H1 (cell line): ENCODE results near the gene TIGD1.

Source experiments
- ATF3 ChIP-seq: IDR thresholded peaks from 2 replicates; pipeline ENCODE4 v1.6.1; 2011; ENCODE audit warnings: low read depth, mild to moderate bottlenecking, low read length; ENCODE audit not compliant: insufficient read depth
- BRCA1 ChIP-seq: IDR thresholded peaks from 2 replicates; pipeline ENCODE4 v1.6.1; 2012; ENCODE audit warnings: low read depth, low read length, improper control_type of control experiment
- CREB1 ChIP-seq: IDR thresholded peaks from 2 replicates; pipeline ENCODE4 v1.6.1; 2012; ENCODE audit warnings: inconsistent platforms
- CTCF ChIP-seq, 3 experiments: IDR thresholded peaks; 1 replicate in 2 of 3; 2 replicates in 1 of 3; pipeline versions ENCODE4 v1.5.1 to v1.6.1; 2011; ENCODE audit warnings: low read length in 3 of 3, mild to moderate bottlenecking in 3 of 3, inconsistent platforms in 2 of 3, low read depth in 1 of 3, moderate library complexity in 1 of 3; ENCODE audit not compliant: insufficient read depth in 1 of 3; ENCODE audit errors: control extremely low read depth in 1 of 3
- GABPA ChIP-seq: IDR thresholded peaks from 2 replicates; pipeline ENCODE4 v1.6.1; 2011; ENCODE audit warnings: mild to moderate bottlenecking, low read length, moderate library complexity, borderline replicate concordance; ENCODE audit not compliant: insufficient read depth
- POLR2AphosphoS5 ChIP-seq: IDR thresholded peaks from 2 replicates; pipeline ENCODE4 v1.6.1; 2011; ENCODE audit warnings: low read depth, low read length
- TCF12 ChIP-seq: IDR thresholded peaks from 2 replicates; pipeline ENCODE4 v1.6.1; 2011; ENCODE audit warnings: low read depth, mild to moderate bottlenecking, low read length
- YY1 ChIP-seq: IDR thresholded peaks from 2 replicates; pipeline ENCODE4 v1.6.1; 2011; ENCODE audit warnings: low read depth, mild to moderate bottlenecking, low read length

GRCh38 chr2:232521959-232522622 is 28.3 kb downstream of the TIGD1 start:
- TF ChIP-seq POLR2AphosphoS5: no peak
- TF ChIP-seq CREB1: no peak
- peak in 2 of 3 experiments; percentile 56 to 88; a peak in 3 of 4 replicates for TF ChIP-seq CTCF (IDR thresholded peaks at IDR 0.05; ENCODE audit: control extremely low read depth in 1 of 3, insufficient read depth in 1 of 3, low read depth in 1 of 3, low read length in 3 of 3)
- TF ChIP-seq ATF3: no peak
- no peak for TF ChIP-seq BRCA1
- TF ChIP-seq TCF12: no peak
- TF ChIP-seq GABPA: peak; percentile 21; the same call in 1 of the 2 replicates
- TF ChIP-seq YY1: no peak
